SU-DHL-6 (cell line): Measurements from ENCODE around the gene APOL6.

Experiments
- EZH2phosphoT487 ChIP-seq: fragments of 200-600 bp; sonication (generic), shearing (Covaris generic); conservative IDR thresholded peaks from 2 replicates; pipeline ENCODE4 v1.6.1; 2018; ENCODE audit warnings: mild to moderate bottlenecking, antibody characterized with exemption, low read length, moderate library complexity, mixed read lengths
- TF ChIP-seq, protein P1 (sequence below): fragments of 200-600 bp; sonication (generic); IDR thresholded peaks from one replicate; pipeline ENCODE4 v1.5.1; 2017; ENCODE audit warnings: antibody characterized with exemption, mild to moderate bottlenecking, low read length, moderate library complexity; ENCODE audit not compliant: insufficient read depth, poor library complexity, severe bottlenecking

DNA sequence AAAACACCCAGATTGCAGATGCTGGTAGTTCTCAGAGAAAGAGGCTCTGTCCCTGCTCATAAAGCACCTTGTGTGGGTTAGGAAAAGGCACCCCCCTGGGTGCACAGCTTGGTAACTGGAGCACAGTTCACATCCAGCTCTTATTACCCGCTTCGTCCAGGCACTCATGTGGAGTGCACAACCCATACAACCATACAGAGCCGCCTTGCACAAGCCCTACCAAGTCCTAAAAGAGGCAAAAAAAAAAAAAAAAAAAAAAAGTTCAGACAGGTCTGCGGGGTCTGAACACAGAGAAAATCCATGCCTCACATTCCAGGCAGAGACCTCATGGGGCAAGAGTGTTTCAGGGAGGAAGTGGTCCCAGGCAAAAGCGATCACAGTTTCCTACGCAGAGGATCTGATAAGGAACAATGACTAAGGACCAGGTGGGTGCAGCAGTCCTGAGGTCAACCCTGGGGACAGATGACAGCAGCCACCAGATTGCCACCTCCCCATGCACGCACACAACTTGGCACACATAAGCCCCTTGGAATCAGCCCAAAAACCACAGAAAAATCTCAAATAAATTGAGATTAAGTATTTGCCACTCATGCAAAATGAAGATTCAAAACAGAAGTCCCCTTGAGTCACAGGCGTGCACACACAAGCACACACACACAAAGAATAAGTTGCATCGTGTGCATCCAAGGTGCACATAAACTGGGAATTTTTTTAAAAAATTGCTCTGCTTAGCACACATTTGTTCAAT lies 43.5 kb upstream of the APOL6 start:
- TF ChIP-seq, protein P1, sequence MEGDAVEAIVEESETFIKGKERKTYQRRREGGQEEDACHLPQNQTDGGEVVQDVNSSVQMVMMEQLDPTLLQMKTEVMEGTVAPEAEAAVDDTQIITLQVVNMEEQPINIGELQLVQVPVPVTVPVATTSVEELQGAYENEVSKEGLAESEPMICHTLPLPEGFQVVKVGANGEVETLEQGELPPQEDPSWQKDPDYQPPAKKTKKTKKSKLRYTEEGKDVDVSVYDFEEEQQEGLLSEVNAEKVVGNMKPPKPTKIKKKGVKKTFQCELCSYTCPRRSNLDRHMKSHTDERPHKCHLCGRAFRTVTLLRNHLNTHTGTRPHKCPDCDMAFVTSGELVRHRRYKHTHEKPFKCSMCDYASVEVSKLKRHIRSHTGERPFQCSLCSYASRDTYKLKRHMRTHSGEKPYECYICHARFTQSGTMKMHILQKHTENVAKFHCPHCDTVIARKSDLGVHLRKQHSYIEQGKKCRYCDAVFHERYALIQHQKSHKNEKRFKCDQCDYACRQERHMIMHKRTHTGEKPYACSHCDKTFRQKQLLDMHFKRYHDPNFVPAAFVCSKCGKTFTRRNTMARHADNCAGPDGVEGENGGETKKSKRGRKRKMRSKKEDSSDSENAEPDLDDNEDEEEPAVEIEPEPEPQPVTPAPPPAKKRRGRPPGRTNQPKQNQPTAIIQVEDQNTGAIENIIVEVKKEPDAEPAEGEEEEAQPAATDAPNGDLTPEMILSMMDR = no peak
- TF ChIP-seq EZH2phosphoT487 = no peak
